GM18909 (cell line): Measurements from ENCODE around the gene HSF2BP.
"Not testable (repeated sequence)": the region's sequence is repeated elsewhere in the genome, so short reads cannot be mapped to it uniquely, and the experiment has no call there.

Experiments used
- ATAC-seq: cut with Tn5 transposase; IDR thresholded peaks from one replicate; pipeline ENCODE4 v1.9.1; 2021; ENCODE audit warnings: mild to moderate bottlenecking; ENCODE audit not compliant: unreplicated experiment, poor library complexity

The HSF2BP gene

DNA sequence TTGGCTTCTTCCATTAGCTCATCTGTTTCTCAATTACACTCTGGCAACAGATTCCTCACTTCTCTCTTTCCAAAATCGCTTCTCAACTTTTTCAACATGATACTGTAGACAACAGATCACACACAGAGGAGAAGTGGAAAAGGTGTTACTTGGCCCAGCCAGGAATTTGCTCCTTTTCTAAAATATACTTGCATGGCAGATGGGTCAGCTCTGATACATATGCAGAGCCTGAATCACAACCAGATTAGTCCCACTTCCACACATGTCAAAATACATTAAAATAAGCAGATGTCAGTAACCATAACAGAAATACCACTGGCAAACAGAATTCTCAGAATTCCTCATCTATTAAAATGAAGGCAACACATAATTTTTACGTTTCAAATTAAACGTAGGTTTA, 89.1 kb downstream of the HSF2BP start:
- ATAC-seq = not testable (repeated sequence)

DNA sequence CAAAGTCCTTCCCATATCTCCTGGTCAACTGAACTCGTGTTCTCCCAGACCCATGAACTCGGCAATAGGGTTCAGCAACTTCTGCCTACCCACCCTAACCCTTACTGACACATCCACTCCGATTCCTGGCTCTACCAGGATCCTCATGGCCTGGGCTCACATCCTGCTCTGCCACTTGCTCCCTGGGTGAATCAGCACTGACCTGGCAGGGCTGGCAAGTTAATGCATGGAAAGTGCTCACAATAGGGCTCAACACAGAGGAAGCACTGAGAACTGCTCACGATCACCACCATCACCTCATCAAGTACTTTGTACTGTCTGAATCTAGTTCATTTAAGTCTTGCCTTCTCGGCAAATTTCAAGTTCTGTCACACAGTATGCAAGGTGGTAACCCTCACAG, 96.8 kb downstream of the HSF2BP start:
- ATAC-seq = not testable (repeated sequence)

DNA sequence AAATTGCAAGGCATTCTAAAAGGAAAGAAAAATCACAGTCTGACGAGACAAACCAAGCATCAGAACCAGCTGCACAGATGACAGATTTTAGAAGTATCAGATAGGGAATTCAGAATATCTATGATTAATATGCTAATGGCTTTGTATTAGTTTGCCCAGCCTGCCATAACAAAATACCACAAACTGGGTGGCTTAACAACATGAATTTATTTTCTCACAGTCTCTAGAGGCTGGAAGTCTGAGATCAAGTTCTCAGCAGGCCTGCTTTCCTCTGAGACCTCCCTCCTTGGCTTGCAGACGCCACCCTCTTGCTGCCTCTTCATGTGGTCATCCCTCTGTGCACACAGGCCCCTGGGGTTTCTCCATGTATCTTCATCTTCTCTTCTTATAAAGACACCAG, 118.7 kb downstream of the HSF2BP start:
- not testable (repeated sequence) for ATAC-seq

DNA sequence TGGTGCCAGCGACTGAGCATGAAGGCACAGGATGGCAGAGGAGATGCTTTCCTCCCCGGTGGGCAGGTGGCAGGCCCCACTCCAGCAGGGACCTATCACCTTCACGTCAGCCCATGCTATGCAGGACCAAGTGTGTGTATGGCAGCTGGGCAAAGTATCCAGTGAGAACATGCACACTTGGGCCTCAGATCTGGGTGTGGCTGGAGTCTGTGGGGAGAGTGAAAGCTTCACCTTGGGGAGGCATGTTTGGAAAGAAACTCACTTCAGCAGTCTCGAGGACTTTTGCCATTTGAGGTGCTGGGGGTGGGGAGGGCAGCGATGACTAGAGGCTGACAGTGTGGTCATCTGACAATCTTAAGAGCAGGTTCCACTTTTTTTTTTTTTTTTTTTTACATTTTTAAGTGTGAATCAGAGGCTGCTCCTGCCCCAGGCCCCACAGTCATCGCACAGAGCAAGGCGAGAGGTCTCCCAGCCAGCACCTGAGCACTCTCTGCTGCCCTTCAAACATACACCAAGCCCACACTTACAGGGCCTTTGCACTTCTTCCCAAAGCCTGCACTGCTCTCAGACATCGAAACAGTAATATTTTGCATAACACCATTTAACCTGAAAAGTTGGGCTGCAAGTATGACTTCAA, 136.7 kb downstream of the HSF2BP start:
- ATAC-seq = not testable (repeated sequence)

DNA sequence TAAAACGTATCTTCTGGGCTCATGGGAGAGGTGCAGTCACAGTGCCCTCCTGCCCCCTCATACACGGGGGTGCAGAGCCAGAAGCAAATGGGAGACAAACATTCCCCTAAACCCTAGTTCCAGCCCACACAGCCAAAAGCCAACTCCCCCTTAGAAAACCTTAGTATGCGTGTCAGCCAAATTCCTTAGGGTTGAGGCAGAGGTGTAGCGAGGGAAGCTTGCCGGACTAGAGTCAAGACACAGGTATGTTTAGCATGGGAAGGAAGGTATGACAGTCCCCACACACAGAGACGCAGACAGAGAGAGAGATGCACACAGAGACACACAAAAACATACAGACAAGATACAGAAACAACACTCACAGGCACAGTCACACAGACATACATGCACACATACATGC, 141.6 kb downstream of the HSF2BP start:
- not testable (repeated sequence) for ATAC-seq

DNA sequence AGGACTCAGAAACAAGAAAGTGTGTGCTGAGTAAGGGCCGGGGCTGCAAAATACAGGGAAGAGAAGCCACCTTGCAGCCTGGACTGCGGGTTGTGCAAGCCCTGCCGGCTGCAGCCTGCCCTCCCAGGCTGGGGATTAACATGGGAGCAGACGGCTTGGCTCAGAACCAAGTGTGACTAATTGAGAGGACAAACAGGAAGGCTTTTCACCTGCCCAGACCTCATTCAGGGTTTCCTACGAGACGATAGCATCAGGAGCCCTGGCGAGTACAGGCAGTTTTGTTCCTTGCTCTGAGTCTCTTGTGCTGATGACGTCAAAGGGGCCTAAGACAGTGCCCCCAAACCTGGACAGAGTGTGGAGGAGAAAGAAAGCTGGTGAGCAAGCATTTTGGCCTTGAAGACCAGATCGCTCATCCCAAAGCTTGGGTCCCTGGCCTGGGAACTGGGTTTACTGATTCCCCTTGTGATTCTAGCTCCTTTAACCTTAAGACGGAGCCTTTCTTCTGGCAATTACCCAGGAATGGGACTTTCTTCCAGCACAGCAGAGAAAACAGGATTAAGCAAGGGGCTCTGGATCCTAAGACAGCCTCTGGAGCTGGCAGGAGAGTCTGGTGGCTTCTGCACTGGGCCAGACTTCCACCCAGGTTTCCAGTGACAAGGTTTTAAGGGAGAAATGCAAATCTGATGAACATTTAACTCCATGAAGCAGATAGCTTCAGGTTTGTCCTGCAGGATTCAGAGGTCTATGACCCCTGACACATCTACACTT, 142.2 kb downstream of the HSF2BP start:
- ATAC-seq = not testable (repeated sequence)

DNA sequence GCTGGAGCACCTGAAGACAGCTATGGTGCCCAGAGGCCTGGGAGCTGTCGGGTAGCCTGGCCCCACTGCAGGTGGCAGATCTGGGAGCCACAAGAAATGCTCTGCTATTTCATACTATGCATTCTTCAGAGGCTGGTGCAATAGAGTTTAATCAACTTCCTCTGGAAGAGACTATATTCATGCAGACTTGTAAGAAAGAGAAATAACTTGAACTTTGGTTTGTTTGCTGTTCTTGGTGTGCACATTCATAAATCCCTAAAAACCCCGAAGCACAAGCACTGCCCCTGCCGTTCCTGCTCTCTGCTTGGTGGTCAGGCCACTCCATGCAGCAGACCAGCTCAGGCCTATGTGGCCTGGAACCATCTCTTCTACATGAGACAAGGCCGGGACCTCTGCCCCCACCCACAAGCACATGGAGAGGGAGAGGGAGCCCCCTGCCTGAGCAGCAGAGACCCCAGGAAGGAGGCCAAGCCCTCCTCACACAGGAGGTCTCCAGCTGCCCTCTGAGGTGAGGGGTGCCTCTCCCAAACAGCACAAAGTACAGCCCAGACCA, 142.9 kb downstream of the HSF2BP start:
- ATAC-seq = not testable (repeated sequence)

DNA sequence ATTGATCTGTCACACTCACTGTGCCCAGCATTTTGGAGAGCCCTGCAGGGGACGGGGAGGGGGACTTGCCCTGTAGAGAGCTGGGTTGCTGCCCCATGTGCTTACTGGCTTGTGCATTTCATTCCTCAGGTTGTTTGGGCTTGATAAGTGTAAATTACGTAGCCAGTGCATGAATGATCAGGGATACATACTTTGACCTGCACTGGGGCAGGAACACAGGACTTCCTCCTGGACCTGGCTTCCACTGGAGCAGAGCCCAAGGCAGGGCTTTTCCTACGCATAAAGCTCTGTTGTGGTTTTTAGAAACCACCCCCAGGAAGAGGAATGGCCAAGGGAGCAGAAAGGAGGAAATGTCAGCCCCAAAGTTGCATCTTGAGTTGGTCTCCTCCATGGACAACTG, 144.5 kb downstream of the HSF2BP start:
- not testable (repeated sequence) for ATAC-seq

DNA sequence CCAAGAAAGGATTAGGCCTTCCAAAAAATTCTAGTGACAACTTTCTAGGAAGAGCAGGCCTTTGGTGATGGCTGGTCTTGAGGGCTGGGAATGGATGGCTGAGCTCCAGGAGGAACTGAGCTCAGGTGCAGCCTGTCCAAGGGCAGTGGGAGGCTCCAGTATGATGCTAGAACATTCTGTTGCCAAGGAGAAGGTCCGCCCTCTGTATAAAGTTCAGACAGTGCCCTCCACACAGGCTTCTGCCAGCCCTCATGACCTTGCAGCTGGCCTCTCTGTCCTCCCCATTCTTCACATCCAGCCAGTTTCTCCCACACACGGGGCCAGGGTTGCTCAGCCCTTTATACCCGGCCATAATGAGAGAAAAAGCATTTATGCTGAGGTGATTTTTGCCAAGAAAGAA, 146.3 kb downstream of the HSF2BP start:
- ATAC-seq = not testable (repeated sequence)

DNA sequence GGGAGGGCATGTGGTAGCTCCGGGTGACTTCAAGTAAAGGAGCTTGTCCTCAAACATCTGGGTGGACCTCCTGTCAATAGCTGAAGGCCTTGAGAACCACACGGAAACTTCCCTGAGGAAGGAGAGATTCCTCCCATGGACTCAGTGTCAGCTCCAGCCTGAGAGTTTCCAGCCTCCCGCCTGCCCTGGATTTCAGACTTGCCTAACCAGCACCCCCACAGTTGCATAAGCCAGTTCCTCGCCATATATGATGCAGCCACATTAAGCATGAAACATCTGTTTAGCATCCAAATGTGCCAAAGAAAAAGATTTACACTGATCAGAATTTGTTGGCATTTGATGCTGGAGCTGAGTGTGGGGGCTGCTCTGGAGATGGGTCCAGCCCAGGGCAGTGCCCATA, 148.1 kb downstream of the HSF2BP start:
- ATAC-seq = not testable (repeated sequence)

DNA sequence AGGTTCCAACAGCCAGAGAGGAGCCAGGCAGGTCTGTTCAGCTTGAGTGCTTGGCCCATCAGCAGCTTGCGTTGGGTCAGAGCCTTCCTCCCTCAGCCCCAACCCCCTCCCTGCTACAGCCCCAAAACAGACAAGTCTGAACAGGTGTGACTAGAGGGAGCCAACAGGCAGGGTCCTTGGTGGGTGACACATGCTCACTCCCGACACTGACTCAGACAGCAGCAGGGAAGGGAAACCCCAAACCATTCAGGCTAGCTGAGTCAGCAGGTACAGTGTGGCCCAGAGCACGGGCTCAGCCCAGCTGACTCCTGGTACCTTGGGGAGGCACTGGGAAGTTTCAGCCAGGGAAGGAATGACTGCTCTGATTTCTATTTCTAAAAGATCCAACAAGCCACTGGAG, 148.6 kb downstream of the HSF2BP start:
- ATAC-seq = not testable (repeated sequence)

DNA sequence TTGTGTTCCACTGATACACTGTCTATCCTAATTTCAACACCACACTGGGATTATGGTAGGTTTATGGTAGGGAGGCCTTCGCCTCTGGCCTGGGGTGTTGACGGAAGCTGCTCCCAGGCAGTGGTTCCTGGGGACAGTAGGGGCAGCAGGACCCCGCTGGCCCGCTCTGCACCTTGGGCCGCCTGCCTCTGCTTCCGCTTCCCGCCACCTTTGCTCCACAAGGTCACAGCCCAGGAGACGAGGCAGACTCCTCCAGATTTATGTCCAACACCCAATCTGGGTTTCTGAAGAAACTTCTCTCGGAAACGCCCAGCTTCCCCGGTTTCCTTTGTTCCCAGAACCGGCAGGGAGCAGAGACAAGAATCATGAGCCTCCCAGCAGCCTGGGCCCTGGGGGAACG, 155.4 kb downstream of the HSF2BP start:
- ATAC-seq = not testable (repeated sequence)

DNA sequence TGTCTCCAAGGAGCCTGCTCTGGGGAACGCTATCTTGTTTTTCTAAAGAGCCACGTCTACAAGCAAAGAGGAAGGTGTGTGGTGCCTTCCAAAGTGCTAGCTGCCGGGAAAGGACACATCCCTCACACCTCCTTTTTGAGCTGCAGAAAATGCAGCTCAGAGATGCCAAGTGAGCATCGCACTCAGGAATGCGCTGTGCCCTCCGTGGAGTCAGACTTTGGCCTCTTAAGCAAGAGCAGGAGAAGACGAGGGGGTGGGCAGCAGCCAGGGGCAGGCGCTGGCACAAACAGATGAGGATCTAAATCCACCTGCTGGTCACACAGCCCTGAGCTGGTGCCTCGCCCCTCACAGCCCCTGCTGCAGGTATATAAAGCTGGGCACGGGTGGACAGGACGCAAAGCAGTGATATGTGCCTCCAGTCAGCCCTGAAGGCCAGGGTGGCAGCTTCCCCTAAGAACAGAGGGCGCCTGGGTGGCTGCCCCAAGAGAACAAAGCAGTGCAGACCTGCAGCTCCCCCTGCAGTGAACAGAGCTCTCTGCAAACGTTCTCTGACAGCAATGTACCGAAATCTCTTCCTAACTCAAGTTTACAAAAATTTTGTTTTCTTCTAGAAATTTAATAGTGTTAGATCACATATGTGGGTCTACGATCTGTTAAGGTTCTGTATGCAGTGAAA, 156.1 kb downstream of the HSF2BP start:
- ATAC-seq = not testable (repeated sequence)

DNA sequence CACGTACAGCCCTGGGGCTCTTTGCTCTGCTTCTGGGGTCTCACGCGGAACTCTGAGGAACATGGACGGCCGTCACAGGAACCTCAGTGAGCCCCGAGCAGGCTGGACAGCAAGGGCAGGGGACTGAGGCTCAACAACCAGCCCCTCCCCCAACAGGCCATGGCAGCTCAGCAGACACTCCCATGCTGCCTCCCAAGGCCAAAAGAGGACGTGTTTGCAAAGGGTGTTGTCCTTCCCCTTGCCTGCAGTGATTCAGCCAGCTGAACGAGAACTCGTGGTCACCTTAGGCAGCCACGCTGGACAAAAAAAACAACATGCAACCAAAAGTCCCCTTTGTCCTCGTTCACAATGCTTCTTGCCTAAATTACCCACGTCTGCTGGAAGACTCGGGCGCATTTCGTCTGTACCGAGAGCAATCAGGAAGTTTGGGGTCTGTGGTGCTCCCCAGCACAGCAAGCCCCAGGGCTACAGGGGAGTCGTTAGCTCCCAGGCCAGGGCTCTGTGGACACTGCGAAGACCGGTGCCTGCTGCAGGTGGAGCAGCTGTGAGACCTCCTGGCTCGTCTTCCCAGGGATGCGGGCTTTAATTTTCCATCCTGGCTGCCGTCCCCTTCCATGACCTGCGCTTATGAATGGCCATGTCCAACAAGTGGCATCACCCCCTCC, 156.7 kb downstream of the HSF2BP start:
- ATAC-seq = not testable (repeated sequence)

DNA sequence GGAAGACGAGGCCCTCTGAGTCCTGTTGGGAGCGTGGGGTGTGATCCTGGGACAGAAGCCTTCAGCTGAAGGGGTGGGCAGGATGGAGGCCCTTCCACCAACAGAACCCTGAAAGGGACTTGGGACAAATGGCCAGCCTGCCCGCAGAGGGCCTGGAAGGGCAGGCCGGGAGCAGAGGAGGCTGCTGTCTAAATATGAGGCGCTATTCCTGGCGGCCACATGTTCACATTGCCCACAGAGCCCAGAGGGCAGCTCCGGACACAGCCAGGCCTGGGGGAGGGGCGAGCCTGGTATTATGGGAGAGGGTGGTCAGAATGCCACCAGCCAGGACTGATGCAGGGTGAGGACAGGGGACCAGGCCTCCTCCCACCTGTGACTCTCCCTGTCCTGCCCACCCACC, 160.4 kb downstream of the HSF2BP start:
- not testable (repeated sequence) for ATAC-seq

DNA sequence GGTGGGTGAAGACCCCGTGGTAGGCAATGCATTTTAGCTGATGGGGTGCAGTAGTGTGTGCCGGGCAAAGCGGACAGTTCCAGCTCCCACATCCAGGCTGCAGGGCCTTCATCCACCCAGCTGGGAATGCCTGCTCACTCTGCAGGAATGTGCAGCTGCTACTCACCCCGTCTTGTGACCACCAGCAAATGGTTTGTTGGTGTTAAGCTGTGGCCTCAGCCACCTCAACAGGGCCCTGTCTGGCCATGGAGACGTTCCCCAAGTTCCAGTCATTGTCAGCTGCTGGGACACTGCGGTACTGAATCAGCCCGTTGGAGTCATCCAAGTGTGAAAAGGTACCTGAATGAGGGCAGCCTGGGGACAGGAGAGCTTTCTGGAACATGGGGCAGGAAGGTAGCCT, 161.2 kb downstream of the HSF2BP start:
- not testable (repeated sequence) for ATAC-seq

DNA sequence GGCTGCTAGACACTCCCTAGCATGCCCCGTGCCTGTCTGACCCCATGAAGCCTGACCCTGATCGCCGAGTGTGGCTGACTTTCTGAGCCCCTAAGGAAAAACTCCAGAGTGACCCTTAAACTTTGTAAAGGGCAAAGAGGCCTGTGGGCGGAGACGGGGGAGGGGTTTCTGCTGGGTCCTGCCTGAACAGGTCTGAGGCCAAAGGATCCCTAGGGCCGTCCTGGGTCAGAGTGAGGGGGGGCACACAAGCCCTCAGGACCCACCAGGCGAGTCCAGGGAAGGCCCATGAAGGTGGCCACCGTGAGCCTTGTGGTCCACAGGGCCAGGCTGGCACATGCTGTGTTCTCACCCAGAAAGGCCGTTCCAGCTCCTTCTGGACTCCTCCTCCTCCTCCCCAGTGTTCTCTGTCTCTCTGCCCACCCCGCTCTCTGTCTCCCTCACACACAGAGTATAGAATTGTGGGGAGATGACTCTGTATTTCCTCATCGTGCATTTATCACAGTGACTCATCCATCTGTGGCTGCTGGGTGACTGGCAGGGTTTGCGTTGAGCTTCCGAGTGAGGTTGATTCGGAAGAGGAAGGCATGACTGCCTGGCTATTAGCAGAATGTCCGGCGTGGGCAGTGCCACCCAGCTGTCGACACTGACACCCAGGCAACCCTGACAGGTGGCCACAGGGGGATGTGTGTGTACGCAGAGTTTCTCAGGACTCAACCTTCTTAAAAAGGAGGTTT, 164.8 kb downstream of the HSF2BP start:
- not testable (repeated sequence) for ATAC-seq

DNA sequence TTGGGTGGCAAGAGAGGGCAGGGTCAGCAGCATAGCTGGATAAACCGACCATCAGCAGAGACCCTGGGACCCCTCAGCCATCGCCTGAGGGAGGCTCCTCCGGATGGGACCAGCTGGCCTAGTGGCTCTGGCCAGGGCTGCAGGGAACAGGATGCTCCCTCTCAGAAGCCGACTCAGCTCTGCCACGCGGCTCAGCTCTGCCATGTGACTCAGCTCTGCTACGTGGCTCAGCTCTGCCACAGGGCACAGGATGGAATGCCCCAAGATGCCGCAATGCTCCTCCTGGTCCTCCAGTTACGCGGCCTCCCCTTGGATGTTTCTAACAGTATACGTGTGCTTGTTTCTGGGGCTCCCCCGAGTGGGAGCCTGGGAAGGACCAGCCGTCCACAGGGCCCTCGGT, 165.8 kb downstream of the HSF2BP start:
- not testable (repeated sequence) for ATAC-seq

DNA sequence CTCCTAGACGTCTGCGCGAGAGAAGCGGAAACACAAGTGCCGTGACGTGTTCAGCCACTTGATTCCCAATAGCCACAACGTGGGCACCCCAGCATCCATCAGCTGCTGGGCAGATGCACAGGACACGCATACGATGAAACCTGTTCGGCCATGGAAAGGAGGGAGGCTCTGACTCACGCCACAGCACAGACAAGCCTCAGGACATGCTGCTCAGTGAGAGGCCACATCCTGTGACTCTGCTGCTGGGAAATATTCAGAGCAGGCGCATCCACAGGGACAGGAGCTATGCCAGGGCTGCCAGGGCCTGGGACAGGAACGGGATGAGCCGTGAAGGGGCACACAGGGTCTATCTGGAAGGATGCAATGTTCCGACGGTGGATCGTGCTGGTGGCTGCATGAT, 171.1 kb downstream of the HSF2BP start:
- not testable (repeated sequence) for ATAC-seq

DNA sequence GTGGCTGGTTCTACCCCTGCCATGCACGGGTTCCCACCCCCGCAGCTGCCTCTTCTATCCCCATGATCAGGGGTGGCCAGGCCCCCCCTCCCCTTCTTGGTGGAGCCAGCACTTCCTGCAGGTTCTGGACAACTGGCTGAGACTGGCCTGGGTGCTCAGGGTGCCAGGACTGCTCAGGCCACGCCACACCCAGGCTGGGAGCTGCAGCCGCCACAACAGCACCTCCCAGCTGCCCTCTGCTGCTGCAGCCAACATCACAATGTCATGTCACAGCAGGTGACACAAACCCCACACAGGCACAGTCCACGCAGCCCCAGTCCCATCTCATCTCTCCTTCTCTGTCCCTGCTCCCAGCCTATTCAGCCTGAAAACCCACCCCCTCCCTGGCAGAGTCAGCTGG, 173.2 kb downstream of the HSF2BP start:
- not testable (repeated sequence) for ATAC-seq
